ENCODE data around the gene PRDM10. TPM values are rescaled to one million over a fixed set of nuclear protein-coding genes. Genes with fewer than 3 reads are reported as not detected.
"Not testable (repeated sequence)": the region's sequence is repeated elsewhere in the genome, so short reads cannot be mapped to it uniquely, and the experiment has no call there.

Gene PRDM10
- total RNA-seq, 1 donor from 2014 or later = 11.2 TPM

DNA sequence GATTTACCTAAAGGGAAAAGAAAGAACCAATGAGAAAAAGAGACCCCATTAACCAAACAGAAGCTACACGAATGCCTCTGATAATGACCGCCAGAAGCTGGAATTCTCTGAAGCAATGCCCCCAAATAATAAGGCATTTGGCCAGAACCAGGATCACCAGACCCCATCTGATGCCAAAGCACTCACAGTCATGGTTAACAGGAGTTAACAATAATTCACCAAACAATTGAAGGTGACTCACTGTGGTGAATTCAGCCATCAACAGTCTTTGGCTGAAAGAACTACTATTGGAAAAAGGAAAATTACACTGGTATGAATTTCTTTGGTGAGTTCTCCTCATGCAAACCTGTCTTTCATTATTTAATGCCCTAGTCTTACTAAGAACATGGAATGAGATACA lies 85.4 kb downstream of the PRDM10 start:
- intact Hi-C loops (cut with micrococcal nuclease) = no loop called here

DNA sequence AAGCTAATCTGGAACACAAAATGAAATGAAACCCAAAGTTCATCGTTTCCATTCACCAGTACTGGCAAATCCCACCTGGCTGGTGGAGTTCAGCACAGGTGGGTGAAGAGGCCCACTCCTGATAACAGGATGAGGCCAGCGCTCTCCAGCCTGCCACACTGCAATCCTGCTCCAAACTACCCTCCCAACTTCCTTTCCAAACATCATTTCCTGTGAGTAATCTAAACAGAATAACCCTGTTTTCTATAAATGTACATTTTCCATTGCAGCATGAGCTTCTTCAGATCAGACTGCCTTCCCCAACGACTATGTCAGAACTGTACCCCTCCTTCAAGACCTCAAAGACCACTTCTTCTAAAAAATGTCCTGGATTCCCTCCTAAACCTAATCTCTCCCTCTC lies 91.3 kb downstream of the PRDM10 start:
- intact Hi-C loops (cut with micrococcal nuclease) = no loop called here

DNA sequence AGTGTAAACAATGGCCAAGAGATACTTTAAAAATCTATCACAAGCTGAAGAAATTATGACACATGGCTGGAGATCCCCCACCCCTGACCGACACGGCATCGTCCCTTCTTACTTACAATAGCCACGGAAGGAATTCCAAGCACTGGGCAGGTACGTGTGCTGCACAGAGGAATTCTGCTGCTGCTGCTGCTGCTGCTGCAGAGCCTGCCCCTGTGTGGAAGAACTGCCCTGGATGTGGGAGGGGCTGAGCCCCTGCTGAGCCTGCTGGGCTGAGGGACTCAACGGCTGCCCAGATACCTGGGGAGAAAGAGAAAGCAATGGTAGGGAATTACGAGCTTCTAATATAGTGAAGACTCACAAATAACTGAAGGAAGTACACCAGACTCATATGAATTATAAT lies 92.3 kb downstream of the PRDM10 start:
- intact Hi-C loops (cut with micrococcal nuclease) = no loop called here

DNA sequence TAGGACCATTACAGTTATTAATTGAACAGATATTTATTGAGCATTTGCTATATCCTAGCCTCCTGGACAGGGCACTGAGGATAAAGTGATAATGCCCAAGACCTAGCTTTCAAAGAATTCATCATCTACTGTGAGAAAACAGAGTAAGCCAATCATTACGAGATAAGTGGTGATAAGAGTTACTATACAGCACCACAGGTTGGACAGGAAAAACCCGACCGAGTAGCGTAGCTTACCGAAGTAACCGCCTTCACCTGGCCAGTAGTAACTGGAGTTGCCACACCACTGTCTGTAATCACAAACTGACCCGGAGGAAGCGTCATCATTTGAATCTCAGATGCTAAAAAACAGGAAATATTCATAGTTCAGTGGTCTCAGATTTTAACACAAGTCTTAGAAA lies 97.2 kb downstream of the PRDM10 start:
- intact Hi-C loops (cut with micrococcal nuclease) = no loop called here

DNA sequence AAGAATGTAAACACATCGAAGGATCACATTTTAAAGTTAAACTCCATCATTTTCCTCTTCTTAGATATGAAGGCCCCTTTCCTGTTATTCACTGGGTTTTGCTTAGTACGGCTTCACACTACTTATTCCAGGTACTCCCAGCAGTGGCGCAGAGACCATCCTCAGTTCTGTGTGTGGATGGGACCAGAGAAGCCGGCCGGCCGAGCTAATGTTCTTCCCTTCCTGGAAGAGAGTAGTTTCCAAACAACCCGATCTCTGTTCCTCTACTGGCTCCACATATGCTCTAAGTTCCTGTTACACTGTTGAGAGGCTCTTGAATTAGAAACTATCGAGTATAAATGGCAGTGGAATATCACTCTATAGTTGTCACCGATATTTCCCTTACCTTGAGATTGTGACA lies 106.6 kb downstream of the PRDM10 start:
- intact Hi-C loops (cut with micrococcal nuclease) = loop anchor here (10.0 kb wide), 1 partner anchor 621 kb away; no protein-coding TSS in a partner anchor

DNA sequence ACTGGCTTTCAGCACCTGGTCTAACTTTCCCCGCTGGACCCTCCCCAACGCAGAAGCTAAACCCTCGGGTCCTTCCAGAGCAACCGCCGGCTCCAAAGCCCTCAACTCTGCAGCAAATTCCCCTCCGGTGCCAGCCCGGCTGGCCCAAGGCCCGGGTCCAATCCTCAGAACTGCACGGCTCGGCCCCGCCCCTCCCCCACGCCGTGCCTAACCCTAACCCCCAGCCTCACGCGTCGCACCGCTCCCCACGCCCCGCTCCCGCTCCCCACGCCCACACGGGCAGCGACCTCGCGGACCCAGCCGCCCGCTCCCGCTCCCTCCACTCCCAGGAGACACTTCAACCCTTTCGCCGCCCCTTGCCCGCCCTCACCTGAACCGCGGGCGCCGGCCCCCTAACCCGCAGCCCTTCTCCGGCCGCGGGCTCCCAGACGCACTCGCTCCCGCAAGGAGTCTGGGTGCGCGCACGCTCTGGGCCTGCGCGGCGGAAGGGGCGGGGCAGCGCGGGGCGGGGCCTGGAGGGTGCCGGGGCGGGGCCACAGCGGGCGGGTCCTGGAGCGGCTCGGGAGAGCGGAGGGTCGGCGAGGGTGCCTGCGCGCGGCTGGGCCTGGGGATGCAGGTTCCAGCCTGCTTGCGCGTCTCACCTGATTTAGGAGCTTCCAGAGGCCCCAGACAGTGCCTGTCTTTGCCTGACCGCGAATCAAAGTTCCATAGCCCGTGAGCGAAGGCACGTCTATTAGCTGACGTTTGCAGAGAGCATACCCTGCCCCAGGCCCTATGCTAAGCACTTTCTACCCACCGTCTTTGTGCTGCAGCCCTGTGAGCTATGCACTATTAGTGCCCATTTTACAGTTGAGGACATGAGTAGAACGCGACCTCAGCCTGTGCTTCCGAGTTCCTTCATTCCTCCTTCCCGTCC lies 107.3 kb downstream of the PRDM10 start, which contains the start of gene NFRKB:
Gene NFRKB (minus strand): TSS at position 453 of the 916 bp plus-strand sequence. CDS start 2,729 bp downstream, outside the sequence.
- intact Hi-C loops (cut with micrococcal nuclease) = loop anchor here (1.0 to 10.0 kb wide), 7 partner anchors 27 to 1021 kb away; partner anchors contain the start of genes APLP2, PRDM10, SNX19 and ZBTB44

DNA sequence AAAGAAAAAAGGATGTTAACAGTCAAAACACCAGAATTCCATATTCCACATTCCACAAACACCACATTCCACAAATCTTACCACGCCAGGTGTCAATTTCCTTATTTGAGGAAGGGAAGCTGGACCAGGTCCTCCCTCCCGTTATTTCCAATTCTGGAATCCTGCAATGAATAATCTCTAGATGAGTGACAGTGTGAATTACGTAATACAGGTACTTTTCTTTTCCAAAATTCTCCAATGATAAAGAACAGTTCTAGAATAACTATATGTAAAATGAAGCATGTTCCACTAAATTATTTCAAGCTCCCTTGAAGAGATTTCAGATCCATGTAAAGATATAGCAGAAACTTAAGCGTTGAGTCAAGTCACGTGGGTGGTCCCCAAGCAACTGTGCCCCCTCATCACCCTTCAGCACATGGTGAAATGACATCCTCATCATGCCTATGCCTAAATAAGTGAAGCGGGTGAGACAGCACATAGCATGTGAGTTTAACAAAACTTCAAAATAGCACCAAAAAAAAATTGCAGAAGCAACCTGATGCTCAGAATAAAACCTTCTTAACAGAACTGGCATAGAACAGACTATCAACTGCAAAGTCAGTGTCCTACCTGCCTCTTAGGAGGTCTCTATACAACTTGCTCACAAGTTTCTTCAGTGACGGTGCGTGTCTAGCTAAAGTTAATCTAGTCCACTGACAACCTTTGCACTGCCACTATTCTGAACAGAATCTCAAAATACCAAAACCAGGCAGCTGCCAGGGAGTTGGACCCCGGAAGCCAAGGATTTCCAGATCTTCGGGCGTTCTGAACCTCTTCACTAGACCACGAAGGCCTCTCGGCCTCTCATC lies 108.1 kb downstream of the PRDM10 start:
- intact Hi-C loops (cut with micrococcal nuclease) = loop anchor here (1.0 to 10.0 kb wide), 7 partner anchors 28 to 1022 kb away; partner anchors contain the start of genes APLP2, PRDM10, SNX19 and ZBTB44

DNA sequence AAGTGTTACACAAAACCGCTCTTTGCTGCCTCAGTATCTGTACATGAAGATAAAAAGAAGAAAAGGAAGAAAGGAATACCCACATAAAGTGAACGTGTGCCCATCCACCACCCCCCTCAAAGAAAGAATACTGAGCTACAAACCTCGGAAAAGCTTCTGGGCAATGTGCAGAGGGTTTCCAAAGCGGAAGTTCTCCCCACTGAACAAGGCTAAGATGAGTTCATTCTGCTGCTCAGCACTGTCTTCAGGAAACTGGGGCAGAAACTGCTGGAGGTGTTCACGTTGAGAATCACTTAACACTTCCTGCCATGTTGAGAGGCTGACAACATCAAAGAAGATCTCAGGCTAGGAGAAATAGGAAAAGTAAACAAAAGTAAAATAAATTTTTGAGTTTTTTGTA lies 114.2 kb downstream of the PRDM10 start:
- intact Hi-C loops (cut with micrococcal nuclease) = no loop called here

DNA sequence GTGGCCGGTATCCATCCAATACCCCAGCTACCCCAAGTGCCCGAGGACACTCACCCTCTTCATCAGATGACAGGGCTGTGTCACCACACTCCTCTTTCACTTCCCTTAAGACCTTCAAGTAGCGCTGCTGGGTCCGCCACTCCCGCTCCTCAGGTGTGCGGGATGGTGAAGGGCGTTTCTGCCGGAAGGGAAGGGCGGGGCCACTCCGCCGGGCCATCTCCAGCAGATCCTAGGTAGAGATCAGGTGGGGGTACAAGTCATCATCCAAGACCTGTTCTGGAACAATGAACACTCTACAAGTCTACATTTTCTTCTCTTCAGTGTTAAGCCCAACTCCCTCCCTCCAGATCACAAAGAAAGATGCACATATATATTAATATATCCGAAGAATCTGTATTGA lies 117.3 kb downstream of the PRDM10 start:
- intact Hi-C loops (cut with micrococcal nuclease) = no loop called here

DNA sequence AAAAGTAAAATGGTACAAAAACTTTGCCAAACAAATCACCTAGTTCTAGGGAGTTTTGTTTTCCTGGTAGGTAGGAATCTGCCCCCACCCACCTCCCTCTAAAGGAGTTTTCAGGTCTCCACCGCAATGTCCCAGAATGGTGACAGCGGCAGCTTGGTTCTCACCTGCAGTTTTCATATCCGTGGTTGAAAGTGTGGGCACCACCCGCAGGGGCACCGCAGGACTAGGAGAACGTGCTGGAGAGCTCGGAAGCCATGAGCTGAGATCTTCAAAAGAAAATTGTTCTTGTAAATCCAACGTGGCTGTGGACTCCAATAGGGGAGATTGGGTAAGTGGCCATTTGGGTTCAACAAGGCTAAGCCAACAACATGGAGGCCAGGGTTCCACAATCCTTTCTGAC lies 118.1 kb downstream of the PRDM10 start:
- intact Hi-C loops (cut with micrococcal nuclease) = loop anchor here (5.0 kb wide), 1 partner anchor 248 kb away; no protein-coding TSS in a partner anchor

DNA sequence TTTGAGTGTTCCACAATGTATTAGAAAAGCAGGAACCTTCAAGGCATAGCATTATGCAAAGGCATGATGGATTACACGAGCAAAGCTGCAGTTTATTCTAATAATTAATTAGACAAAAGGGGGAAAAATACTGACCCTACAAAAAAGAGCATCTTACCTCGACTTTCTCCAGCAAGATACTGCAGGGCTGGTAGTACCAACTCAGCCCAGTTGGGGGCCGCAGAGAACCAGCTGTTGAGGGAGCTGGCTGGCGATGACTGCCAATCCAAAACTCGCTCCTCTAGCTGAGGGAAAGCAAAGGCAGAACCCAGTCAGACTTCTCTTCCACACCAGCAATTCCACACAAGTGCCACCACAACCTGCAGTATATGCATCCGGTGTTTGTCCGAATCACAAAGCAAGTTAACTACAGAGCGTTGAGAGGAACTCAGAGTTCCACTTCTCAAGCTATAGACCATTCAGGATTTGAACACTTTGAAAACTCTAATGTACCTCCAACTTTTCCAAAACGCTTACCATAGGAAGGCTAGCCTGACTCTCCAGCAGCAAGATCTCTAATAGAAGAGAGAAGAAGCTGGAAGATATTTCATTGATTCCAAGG lies 121.0 kb downstream of the PRDM10 start:
- intact Hi-C loops (cut with micrococcal nuclease) = loop anchor here (5.0 kb wide), 1 partner anchor 251 kb away; no protein-coding TSS in a partner anchor

DNA sequence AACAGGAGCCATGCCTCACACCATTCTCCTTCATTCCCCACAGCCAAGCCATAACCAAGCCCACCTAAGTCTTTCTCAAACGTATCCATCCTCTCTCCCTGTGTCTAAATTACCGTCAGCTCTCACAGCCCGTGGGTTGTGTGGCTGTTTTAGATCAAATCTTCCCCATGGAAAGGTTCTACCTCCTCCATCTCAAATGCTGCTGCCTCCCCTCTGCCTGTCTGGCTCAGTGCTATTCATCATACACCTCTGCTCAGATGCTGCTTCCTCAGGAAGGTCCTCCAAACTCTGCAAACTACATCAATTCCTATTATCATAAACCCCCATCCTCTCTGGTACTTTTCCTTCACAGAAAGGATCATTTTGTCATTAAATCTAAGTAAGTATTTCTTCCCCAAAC lies 122.3 kb downstream of the PRDM10 start:
- intact Hi-C loops (cut with micrococcal nuclease) = loop anchor here (5.0 kb wide), 1 partner anchor 252 kb away; no protein-coding TSS in a partner anchor

DNA sequence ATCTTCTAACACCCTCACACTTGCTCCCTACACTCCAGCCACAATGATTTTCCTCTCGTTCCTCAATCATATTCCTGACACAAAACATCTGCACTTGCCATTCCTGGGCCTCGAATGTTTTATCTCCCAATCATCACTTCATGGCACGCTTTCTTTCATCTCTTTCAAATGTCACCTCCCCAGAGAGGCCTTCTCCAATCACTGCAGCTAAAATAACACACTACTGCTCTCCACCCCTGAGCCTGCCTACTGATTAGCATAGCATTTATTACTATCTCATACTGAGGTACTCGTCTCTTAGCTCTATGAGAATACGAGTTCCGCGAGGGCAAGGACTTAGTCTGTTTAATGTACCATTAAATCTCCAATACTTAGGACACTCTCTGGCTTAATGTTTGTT lies 130.7 kb downstream of the PRDM10 start:
- intact Hi-C loops (cut with micrococcal nuclease) = no loop called here

DNA sequence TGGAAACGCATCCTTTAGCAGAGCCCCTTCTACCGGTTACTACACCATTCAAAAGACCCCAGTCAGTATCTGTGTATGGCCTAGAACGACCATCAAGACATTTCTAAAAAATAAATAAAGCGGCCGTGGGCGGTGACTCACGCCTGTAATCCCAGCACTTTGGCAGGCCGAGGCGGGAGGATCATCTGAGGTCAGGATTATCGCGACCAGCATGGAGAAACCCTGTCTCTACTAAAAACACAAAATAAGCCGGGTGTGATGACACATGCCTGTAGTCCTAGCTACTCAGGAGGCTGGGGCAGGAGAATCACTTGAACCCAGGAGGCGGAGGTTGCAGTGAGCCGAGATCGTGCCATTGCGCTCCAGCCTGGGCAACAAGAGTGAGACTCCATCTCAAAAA lies 134.0 kb downstream of the PRDM10 start:
- intact Hi-C loops (cut with micrococcal nuclease) = not testable (repeated sequence)

DNA sequence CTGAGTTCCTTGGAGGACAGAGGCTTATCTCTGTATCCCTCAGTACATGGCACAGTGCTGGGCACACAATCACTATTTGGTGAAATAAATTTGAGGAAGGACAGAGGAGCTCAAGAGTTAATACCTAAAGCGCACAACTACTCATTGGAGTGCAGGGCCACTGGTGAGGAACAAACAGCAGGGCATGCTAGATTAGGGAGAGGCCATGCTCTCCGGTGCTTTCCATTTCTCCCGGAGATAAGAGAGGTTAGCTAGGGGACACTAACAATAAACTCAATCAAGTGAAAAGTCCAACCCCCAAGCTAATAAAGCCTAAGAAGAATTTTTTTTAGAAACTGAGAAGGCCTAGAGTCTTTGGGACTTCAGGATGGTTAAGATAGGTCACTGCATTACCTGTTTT lies 136.3 kb downstream of the PRDM10 start:
- intact Hi-C loops (cut with micrococcal nuclease) = no loop called here

DNA sequence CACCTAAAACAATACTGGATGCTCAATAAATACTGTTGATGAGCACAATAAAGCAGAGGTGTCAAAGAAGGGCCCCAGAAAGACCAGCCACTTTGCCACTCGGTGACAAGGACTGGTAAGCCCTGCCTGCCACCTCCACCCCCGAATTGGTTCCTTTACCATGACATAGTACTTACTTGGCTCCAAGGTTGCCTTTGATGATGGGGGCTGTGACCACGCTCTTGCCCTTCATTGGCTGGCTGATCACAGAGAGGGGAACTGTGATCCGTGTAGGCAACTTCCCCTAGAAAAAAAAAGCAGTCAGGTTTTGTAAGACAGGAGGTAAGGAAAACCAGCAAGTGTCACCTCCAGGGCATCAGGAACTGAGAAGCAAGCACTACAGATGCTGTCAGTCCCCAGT lies 136.9 kb downstream of the PRDM10 start:
- intact Hi-C loops (cut with micrococcal nuclease) = no loop called here

DNA sequence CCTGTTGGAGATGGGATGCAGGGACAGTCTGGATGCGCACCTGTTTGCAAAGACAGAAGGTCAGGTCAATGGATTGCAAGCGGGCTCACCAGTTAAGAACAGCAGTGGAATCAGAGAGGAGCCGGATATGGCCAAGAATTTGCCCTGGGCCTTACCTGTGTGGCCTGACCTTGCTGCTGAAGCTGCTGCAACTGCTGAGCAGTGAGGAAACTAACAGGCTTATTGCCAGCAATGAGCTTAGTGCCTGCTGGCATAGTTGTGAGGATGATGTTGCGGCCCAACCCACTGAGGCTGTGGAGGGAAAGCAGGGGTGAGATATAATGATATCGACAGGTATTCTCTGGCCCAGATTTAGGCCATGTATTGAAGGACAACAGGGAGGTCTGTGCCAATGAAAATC lies 137.8 kb downstream of the PRDM10 start:
- intact Hi-C loops (cut with micrococcal nuclease) = no loop called here

DNA sequence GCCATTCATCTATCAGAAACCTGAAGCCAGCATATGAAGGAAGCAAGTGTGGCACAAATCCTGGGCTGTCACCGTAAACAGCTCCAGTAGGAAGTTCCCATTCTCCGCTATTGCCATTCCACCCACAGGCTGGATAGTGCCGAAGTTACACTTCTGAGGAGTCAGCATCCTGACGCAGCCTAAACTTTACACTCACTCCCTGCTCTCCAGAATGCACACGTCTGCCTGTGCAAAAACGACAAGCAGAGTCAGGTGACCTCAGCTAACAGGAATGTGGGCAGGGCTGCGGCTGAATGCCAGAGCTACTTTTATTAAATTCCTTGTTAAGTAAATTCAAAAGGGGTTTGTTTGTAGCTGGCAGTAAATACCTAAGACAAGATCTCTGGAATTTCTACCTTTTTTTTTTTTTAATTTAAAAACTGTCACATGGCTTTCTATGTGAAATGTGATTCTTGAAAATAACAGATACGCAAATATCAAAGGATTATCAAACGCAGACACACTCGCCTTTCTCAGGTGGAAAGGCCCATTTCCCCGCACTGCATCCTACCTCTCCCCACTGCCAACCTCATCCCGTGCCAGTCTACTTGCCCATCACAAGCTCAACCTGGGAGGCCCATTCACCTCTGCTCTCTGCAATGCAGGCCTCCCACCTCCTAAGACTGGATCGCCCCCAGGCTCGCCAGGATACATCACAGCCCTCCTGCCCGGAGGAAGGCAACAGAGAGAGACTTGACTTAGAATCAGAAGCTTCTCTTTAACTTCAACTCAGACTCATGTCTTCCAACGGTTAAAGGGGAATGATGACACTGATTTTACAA lies 140.7 kb downstream of the PRDM10 start:
- intact Hi-C loops (cut with micrococcal nuclease) = no loop called here

DNA sequence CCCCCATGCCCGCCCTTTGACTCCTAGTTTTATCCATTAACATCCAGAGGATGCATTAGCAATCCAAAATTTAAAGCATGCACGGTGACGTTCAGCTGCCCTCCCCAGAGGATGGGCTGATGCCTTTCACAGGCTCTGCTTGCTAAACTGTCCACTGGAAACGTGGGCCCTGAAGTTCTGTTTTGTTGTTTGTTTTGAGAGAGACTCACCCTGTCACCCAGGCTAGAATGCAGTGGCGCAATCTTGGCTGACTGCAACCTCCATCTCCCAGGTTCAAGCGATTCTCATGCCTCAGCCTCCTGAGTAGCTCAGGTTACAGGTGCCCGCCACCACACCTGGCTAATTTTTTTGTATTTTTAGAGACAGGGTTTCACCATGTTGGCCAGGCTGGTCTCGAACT lies 146.6 kb downstream of the PRDM10 start:
- intact Hi-C loops (cut with micrococcal nuclease) = no loop called here

DNA sequence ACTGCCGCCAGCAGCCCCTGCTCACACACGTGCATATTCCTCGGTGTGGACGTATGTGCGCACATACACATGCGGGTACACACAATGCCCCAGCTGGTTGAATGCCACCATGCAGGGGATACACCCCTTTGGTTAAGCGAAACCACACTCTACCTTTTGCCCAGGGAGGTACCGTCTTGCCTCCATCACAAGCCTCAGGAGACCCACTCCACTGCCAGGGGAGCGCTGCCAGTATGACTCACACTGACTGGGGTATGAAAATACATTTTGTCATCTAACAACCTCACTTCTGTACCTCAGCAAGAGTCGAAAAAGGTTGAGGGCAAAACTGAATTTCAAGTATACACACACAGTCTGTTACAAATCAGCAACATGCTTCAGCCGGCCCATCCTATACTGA lies 147.5 kb downstream of the PRDM10 start:
- intact Hi-C loops (cut with micrococcal nuclease) = no loop called here
